ENCODE data around the gene MFSD12.
"Not testable (repeated sequence)": the region's sequence is repeated elsewhere in the genome, so short reads cannot be mapped to it uniquely, and the experiment has no call there.

The MFSD12 gene

GRCh38 chr19:3533033-3533432 lies 24.4 kb downstream of the MFSD12 start:
- Histone ChIP-seq H3K36me3 (ENCODE audit: control insufficient read depth, low read depth, low read length) (peaks cover 38% of the 10 kb centered on the region), H3K9ac (ENCODE audit: low read length) (no peak overlapping the region), H3K27me3 (ENCODE audit: control insufficient read depth, insufficient read depth, low read length) (no peaks in the 10 kb centered on the region), H3K4me3 (ENCODE audit: low read length) (no peak overlapping the region), H3K9me3 (ENCODE audit: control insufficient read depth, low read depth, low read length) (no peaks in the 10 kb centered on the region), H3K4me1 (ENCODE audit: control insufficient read depth, low read depth, low read length) (no peaks in the 10 kb centered on the region), H3K27ac (ENCODE audit: low read length) (no peak overlapping the region)

GRCh38 chr19:3532154-3532786 lies 25.1 kb downstream of the MFSD12 start:
- Histone ChIP-seq H3K27ac (ENCODE audit: low read length) (no peak overlapping the region), H3K36me3 (ENCODE audit: control insufficient read depth, low read depth, low read length) (peaks cover 41% of the 10 kb centered on the region), H3K9me3 (ENCODE audit: control insufficient read depth, low read depth, low read length) (no peaks in the 10 kb centered on the region), H3K4me1 (ENCODE audit: control insufficient read depth, low read depth, low read length) (no peaks in the 10 kb centered on the region), H3K9ac (ENCODE audit: low read length) (no peak overlapping the region), H3K27me3 (ENCODE audit: control insufficient read depth, insufficient read depth, low read length) (no peaks in the 10 kb centered on the region), H3K4me3 (ENCODE audit: low read length) (no peak overlapping the region)

GRCh38 chr19:3531716-3532115 lies 25.7 kb downstream of the MFSD12 start:
- H3K9me3 ChIP-seq (ENCODE audit: control insufficient read depth, low read depth, low read length) = no peaks in the 10 kb centered on the region
- peaks cover 46% of the 10 kb centered on the region for H3K36me3 ChIP-seq (ENCODE audit: control insufficient read depth, low read depth, low read length)
- no peak overlapping the region for H3K9ac ChIP-seq (ENCODE audit: low read length)
- H3K27ac ChIP-seq (ENCODE audit: low read length) = no peak overlapping the region
- H3K4me3 ChIP-seq (ENCODE audit: low read length) = no peak overlapping the region
- no peaks in the 10 kb centered on the region for H3K4me1 ChIP-seq (ENCODE audit: control insufficient read depth, low read depth, low read length)
- H3K27me3 ChIP-seq (ENCODE audit: control insufficient read depth, insufficient read depth, low read length) = no peaks in the 10 kb centered on the region

GRCh38 chr19:3530389-3530788 lies 27.0 kb downstream of the MFSD12 start:
- Histone ChIP-seq H3K36me3 (ENCODE audit: control insufficient read depth, low read depth, low read length) (peaks cover 46% of the 10 kb centered on the region), H3K4me3 (ENCODE audit: low read length) (no peak overlapping the region), H3K4me1 (ENCODE audit: control insufficient read depth, low read depth, low read length) (no peaks in the 10 kb centered on the region), H3K9me3 (ENCODE audit: control insufficient read depth, low read depth, low read length) (no peaks in the 10 kb centered on the region), H3K27ac (ENCODE audit: low read length) (no peak overlapping the region), H3K9ac (ENCODE audit: low read length) (no peak overlapping the region), H3K27me3 (ENCODE audit: control insufficient read depth, insufficient read depth, low read length) (no peaks in the 10 kb centered on the region)

GRCh38 chr19:3529299-3529698 lies 28.1 kb downstream of the MFSD12 start:
- not testable (repeated sequence) for H3K27ac ChIP-seq (ENCODE audit: low read length); H3K27me3 ChIP-seq (ENCODE audit: control insufficient read depth, insufficient read depth, low read length); H3K9me3 ChIP-seq (ENCODE audit: control insufficient read depth, low read depth, low read length); H3K4me3 ChIP-seq (ENCODE audit: low read length); H3K4me1 ChIP-seq (ENCODE audit: control insufficient read depth, low read depth, low read length); H3K9ac ChIP-seq (ENCODE audit: low read length)
- H3K36me3 ChIP-seq (ENCODE audit: control insufficient read depth, low read depth, low read length) = peaks cover 40% of the 10 kb centered on the region

- H3K27ac ChIP-seq (ENCODE audit: low read length) = no peak overlapping the region
- H3K4me1 ChIP-seq (ENCODE audit: control insufficient read depth, low read depth, low read length) = no peaks in the 10 kb centered on the region
- peaks cover 37% of the 10 kb centered on the region for H3K36me3 ChIP-seq (ENCODE audit: control insufficient read depth, low read depth, low read length)
- H3K27me3 ChIP-seq (ENCODE audit: control insufficient read depth, insufficient read depth, low read length) = no peaks in the 10 kb centered on the region
- no peak overlapping the region for H3K9ac ChIP-seq (ENCODE audit: low read length)
- H3K9me3 ChIP-seq (ENCODE audit: control insufficient read depth, low read depth, low read length) = no peaks in the 10 kb centered on the region
- H3K4me3 ChIP-seq (ENCODE audit: low read length) = no peak overlapping the region
Observed at GRCh38 chr19:3528539-3529211, 28.7 kb downstream of the MFSD12 start.

GRCh38 chr19:3528080-3528479 lies 29.3 kb downstream of the MFSD12 start:
- H3K4me3 ChIP-seq (ENCODE audit: low read length) = no peak overlapping the region
- H3K27me3 ChIP-seq (ENCODE audit: control insufficient read depth, insufficient read depth, low read length) = no peaks in the 10 kb centered on the region
- H3K9ac ChIP-seq (ENCODE audit: low read length) = no peak overlapping the region
- H3K9me3 ChIP-seq (ENCODE audit: control insufficient read depth, low read depth, low read length) = no peaks in the 10 kb centered on the region
- no peaks in the 10 kb centered on the region for H3K4me1 ChIP-seq (ENCODE audit: control insufficient read depth, low read depth, low read length)
- peaks cover 33% of the 10 kb centered on the region for H3K36me3 ChIP-seq (ENCODE audit: control insufficient read depth, low read depth, low read length)
- no peak overlapping the region for H3K27ac ChIP-seq (ENCODE audit: low read length)

GRCh38 chr19:3527238-3527910 lies 30.0 kb downstream of the MFSD12 start:
- Histone ChIP-seq H3K27ac (ENCODE audit: low read length) (no peak overlapping the region), H3K9ac (ENCODE audit: low read length) (no peak overlapping the region), H3K36me3 (ENCODE audit: control insufficient read depth, low read depth, low read length) (peaks cover 27% of the 10 kb centered on the region), H3K4me3 (ENCODE audit: low read length) (no peak overlapping the region), H3K27me3 (ENCODE audit: control insufficient read depth, insufficient read depth, low read length) (no peaks in the 10 kb centered on the region), H3K4me1 (ENCODE audit: control insufficient read depth, low read depth, low read length) (no peaks in the 10 kb centered on the region), H3K9me3 (ENCODE audit: control insufficient read depth, low read depth, low read length) (no peaks in the 10 kb centered on the region)

DNA sequence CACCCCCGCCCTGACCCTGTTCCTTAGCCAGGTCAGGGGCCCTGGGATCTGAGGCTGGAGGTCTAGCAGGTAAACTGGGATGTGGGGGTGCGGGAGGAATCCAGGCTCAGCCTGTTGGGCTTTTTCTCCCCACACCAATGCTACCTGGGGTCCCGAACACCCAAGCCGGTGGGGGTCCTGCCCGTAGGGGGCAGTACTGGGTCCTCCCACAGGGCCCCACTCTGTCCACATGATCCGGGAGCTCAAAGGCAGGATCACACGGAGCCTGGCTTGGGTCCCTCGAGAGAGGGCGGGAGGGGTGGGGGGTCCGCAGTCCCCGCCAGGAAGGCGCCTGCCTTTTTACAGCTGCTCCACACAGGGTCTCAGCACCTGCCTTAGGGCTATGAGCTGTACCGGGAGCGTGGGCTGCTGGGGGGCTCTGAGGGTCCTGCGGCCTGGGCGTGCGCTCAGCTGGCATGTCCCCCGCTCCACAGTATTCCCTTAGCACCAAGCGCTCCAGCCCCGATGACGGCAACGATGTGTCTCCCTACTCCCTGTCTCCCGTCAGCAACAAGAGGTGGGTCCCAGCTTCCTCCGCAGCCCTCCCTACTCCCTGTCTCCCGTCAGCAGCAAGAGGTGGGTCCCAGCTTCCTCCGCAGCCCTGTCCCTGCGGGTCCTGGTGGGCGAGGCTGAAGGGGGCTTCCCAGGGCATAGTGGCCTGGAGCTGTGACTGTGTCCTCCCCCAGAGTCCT lies 30.7 kb downstream of the MFSD12 start:
- H3K4me1 ChIP-seq (ENCODE audit: control insufficient read depth, low read depth, low read length) = no peaks in the 10 kb centered on the region
- no peaks in the 10 kb centered on the region for H3K27me3 ChIP-seq (ENCODE audit: control insufficient read depth, insufficient read depth, low read length)
- H3K27ac ChIP-seq (ENCODE audit: low read length) = no peak overlapping the region
- peaks cover 24% of the 10 kb centered on the region for H3K36me3 ChIP-seq (ENCODE audit: control insufficient read depth, low read depth, low read length)
- no peaks in the 10 kb centered on the region for H3K9me3 ChIP-seq (ENCODE audit: control insufficient read depth, low read depth, low read length)
- no peak overlapping the region for H3K9ac ChIP-seq (ENCODE audit: low read length)
- no peak overlapping the region for H3K4me3 ChIP-seq (ENCODE audit: low read length)

DNA sequence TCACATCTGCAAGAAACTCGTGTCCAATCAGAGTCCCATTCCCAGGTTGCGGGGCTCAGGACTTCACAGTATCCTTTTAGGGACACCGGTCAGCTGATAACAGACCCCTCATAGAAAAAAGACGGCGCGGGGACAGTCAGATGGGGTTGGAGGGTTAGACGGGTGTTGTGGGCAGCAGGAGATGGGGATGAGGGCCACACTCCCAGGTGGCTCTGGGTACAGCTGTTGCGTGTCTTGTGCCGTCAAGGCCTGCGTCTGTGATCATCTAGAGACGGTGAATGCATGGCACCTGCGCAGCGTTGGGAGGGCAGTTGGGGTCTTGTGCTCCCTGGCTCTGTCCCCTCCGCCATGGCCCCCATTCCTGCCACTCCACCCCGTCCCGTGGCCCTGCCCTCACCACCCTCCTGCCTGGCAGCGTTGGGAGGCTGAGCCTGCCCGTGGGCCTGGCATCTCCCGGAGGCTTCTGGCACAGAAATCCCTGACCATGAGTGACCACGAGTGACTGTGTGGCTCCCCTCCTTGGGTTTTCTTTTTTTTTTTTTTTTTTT lies 32.4 kb downstream of the MFSD12 start:
- H3K4me3 ChIP-seq (ENCODE audit: low read length) = no peak overlapping the region
- H3K9ac ChIP-seq (ENCODE audit: low read length) = no peak overlapping the region
- no peak overlapping the region for H3K27ac ChIP-seq (ENCODE audit: low read length)
- H3K36me3 ChIP-seq (ENCODE audit: control insufficient read depth, low read depth, low read length) = peaks cover 16% of the 10 kb centered on the region
- H3K9me3 ChIP-seq (ENCODE audit: control insufficient read depth, low read depth, low read length) = no peaks in the 10 kb centered on the region
- no peaks in the 10 kb centered on the region for H3K4me1 ChIP-seq (ENCODE audit: control insufficient read depth, low read depth, low read length)
- no peaks in the 10 kb centered on the region for H3K27me3 ChIP-seq (ENCODE audit: control insufficient read depth, insufficient read depth, low read length)

DNA sequence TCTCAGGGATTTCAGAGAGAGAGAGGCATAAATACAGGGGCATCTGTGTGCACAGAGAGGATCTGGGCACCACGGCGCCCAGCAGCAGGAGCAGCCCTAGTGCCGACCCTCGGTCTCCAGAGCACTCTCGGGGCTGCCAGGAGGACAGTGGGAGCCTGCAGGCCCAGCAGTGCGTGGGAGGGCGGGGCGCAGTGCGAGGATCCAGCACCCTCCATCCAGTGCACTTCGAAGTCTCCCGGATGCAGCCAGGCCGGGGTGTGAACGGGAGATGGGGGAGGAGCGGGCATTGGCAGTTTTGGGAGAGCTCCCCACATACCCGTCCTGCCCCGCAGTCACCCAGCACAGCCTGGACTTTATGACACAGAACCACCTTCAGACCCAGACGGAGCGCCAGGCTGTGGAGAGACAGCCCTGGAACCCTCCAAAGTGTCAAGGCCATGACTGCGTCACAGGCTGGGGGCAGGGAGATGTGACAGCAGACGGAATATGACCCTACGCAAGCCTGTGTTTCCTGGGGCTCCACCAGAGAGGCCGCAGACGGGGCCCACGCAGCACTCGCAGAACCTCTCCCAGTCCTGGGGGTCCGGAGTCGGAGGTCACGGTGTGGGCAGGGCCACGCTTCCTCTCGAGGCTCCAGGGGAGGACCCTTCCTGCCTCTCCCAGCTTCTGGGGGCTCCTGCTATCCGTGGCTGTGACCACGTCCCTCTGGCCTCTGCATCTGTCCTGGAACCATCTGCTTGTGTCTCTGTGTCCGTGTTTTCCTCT lies 33.1 kb downstream of the MFSD12 start:
- H3K27me3 ChIP-seq (ENCODE audit: control insufficient read depth, insufficient read depth, low read length) = no peaks in the 10 kb centered on the region
- H3K4me1 ChIP-seq (ENCODE audit: control insufficient read depth, low read depth, low read length) = no peaks in the 10 kb centered on the region
- no peak overlapping the region for H3K9ac ChIP-seq (ENCODE audit: low read length)
- no peak overlapping the region for H3K27ac ChIP-seq (ENCODE audit: low read length)
- H3K4me3 ChIP-seq (ENCODE audit: low read length) = no peak overlapping the region
- H3K36me3 ChIP-seq (ENCODE audit: control insufficient read depth, low read depth, low read length) = peaks cover 16% of the 10 kb centered on the region
- H3K9me3 ChIP-seq (ENCODE audit: control insufficient read depth, low read depth, low read length) = no peaks in the 10 kb centered on the region

Measured in iPS-18a (cell line).